ENCODE results near the gene TMEM198.
A peak's percentile ranks its signal among the peaks of the same experiment; 100 is the strongest.

- TF ChIP-seq, protein P1, sequence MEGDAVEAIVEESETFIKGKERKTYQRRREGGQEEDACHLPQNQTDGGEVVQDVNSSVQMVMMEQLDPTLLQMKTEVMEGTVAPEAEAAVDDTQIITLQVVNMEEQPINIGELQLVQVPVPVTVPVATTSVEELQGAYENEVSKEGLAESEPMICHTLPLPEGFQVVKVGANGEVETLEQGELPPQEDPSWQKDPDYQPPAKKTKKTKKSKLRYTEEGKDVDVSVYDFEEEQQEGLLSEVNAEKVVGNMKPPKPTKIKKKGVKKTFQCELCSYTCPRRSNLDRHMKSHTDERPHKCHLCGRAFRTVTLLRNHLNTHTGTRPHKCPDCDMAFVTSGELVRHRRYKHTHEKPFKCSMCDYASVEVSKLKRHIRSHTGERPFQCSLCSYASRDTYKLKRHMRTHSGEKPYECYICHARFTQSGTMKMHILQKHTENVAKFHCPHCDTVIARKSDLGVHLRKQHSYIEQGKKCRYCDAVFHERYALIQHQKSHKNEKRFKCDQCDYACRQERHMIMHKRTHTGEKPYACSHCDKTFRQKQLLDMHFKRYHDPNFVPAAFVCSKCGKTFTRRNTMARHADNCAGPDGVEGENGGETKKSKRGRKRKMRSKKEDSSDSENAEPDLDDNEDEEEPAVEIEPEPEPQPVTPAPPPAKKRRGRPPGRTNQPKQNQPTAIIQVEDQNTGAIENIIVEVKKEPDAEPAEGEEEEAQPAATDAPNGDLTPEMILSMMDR (IDR thresholded peaks at IDR 0.05), result peak in 2 of 3 experiments; percentile 26 to 41
- TF ChIP-seq POLR2A (IDR thresholded peaks at IDR 0.05) (no peak), POLR2AphosphoS5 (IDR thresholded peaks at IDR 0.05; ENCODE audit: insufficient read depth in 1 of 2, low read depth in 1 of 2) (no peak)
These were observed 48.2 kb upstream of the TMEM198 start for GRCh38 chr2:219495531-219496122.

Measured in vagina (tissue), 2 donors.